Measurements from ENCODE around the gene ARPC5.

- TF ChIP-seq POLR2A (conservative IDR thresholded peaks at IDR 0.05) (no peak), MXD1 (CRISPR knock-in tag; IDR thresholded peaks at IDR 0.05; ENCODE audit: borderline replicate concordance, poor library complexity, severe bottlenecking) (no peak), HNRNPH1 (optimal IDR thresholded peaks at IDR 0.05; ENCODE audit: low read depth, low read length) (no peak), CREB3L1 (IDR thresholded peaks at IDR 0.05; ENCODE audit: borderline replicate concordance, low read depth) (no peak), POLR2G (IDR thresholded peaks at IDR 0.05; ENCODE audit: low read depth, low read length) (no peak), HLTF (IDR thresholded peaks at IDR 0.05) (no peak), TAF1 (IDR thresholded peaks at IDR 0.05; ENCODE audit: control insufficient read depth, extremely low read depth, insufficient read depth, low read length, severe bottlenecking) (no peak), CTCF (IDR thresholded peaks at IDR 0.05 in 2 of 3, conservative IDR thresholded peaks at IDR 0.05 in 1 of 3; ENCODE audit: insufficient read depth in 2 of 3, low read depth in 1 of 3, low read length in 3 of 3) (no peak), NR2F6 (CRISPR knock-in tag; IDR thresholded peaks at IDR 0.05) (no peak)
Measured at GRCh38 chr1:183675381-183675780, 39.8 kb upstream of the ARPC5 start.

All from K562 (cell line).